Colonic mucosa (tissue), 4 donors: ENCODE data around the gene ATP23. TPM values are rescaled to one million over a fixed set of nuclear protein-coding genes. Genes with fewer than 3 reads are reported as not detected.

Source experiments
- DNase-seq: peaks from one replicate; pipeline ENCODE4 v3.0.0-alpha.2; 2020
- H3K27ac ChIP-seq: fragments of 200-600 bp; one replicate; pipeline ENCODE4 v1.8.0; 2021
- H3K27me3 ChIP-seq: fragments of 200-600 bp; one replicate; pipeline ENCODE4 v1.8.0; 2021
- H3K36me3 ChIP-seq: fragments of 200-600 bp; one replicate; pipeline ENCODE4 v1.8.0; 2021
- H3K4me1 ChIP-seq: fragments of 200-600 bp; one replicate; pipeline ENCODE4 v1.8.0; 2021; ENCODE audit warnings: mild to moderate bottlenecking
- H3K4me3 ChIP-seq: fragments of 200-600 bp; one replicate; pipeline ENCODE4 v1.8.0; 2021
- H3K9ac ChIP-seq, 2 donors: one replicate each; pipeline ENCODE4 v1.7.0; 2013; ENCODE audit warnings: control low read depth in 2 of 2, low read depth in 2 of 2, low read length in 2 of 2
- H3K9me3 ChIP-seq: fragments of 200-600 bp; one replicate; pipeline ENCODE4 v1.8.0; 2021
- intact Hi-C: fragments of 100-400 bp; cut with DNase I; formaldehyde crosslinking; loops from one replicate; pipeline ENCODE4 v1.14.1; 2022
- total RNA-seq, 2 donors: library from RNA; stranded (reverse); fragmentation: NEBNext Ultra II Directional in 1 of 2; extraction: Animal tissue kit (Norgen Biotek cat#: 25700) in 1 of 2; gene quantifications; one replicate each; pipeline ENCODE4 v1.2.1, GENCODE V29; 2021
- TF ChIP-seq, protein P1 (sequence below): fragments of 200-600 bp; IDR thresholded peaks from one replicate; pipeline ENCODE4 v1.8.0; 2022; ENCODE audit warnings: antibody characterized with exemption, mild to moderate bottlenecking
- donor health status: healthy.
- donor health status: DM: no; HTN: no; CAD: no.
- donor health status: DM: no; HTN: no; CAD: no.

ATP23 gene
- total RNA-seq, 2 donors from 2014 or later = 13.1 to 14.9 TPM

GRCh38 chr12:57943438-57944080 is 2.2 kb downstream of the ATP23 start:
- H3K4me3 ChIP-seq = no peak overlapping the region
- no peaks in the 10 kb centered on the region for H3K36me3 ChIP-seq
- H3K4me1 ChIP-seq = peaks cover 4% of the 10 kb centered on the region
- DNase-seq = no peak
- H3K27ac ChIP-seq = no peak overlapping the region
- TF ChIP-seq, protein P1, sequence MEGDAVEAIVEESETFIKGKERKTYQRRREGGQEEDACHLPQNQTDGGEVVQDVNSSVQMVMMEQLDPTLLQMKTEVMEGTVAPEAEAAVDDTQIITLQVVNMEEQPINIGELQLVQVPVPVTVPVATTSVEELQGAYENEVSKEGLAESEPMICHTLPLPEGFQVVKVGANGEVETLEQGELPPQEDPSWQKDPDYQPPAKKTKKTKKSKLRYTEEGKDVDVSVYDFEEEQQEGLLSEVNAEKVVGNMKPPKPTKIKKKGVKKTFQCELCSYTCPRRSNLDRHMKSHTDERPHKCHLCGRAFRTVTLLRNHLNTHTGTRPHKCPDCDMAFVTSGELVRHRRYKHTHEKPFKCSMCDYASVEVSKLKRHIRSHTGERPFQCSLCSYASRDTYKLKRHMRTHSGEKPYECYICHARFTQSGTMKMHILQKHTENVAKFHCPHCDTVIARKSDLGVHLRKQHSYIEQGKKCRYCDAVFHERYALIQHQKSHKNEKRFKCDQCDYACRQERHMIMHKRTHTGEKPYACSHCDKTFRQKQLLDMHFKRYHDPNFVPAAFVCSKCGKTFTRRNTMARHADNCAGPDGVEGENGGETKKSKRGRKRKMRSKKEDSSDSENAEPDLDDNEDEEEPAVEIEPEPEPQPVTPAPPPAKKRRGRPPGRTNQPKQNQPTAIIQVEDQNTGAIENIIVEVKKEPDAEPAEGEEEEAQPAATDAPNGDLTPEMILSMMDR = no peak
- intact Hi-C loops = no loop called here
- no peaks in the 10 kb centered on the region for H3K9me3 ChIP-seq
- H3K27me3 ChIP-seq = no peaks in the 10 kb centered on the region
- no peak overlapping the region for H3K9ac ChIP-seq

DNA sequence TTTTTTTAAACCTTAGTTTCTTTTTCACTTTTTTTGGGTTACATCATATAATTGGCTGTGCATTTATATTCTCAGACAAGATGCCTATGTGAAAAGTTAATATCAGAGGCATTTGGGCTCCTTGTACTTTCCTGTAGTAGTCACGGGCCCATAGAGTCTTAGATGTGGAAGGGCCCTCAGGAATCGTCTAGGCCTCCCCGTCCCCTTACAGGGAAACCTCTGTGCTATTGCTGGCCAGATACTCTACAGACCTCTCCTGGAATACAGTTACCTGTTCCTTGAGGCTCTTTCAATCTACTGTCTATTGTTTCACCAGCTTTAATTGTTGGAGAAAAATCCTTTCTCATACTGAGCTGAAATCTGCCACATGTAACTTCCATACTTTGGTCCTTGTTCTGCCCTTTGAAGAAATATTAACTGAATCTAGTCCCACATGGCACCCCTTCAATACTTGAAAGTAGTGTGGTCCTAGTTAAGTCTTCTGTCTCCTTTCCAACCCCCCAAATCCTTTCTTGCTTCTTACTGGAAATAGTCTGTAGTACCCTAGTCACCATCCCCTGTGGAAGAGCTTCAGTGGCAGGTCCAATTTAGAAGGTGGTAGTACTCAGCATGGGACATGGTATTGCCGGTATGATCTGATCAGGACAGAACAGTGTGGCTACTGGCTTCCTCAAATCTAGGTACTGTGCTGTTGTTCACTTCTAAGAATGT is 3.1 kb downstream of the ATP23 start:
- intact Hi-C loops = no loop called here
- H3K36me3 ChIP-seq = no peaks in the 10 kb centered on the region
- H3K4me3 ChIP-seq = no peak overlapping the region
- peaks cover 4% of the 10 kb centered on the region for H3K4me1 ChIP-seq
- H3K9me3 ChIP-seq = no peaks in the 10 kb centered on the region
- no peak overlapping the region for H3K9ac ChIP-seq
- H3K27ac ChIP-seq = no peak overlapping the region
- TF ChIP-seq, protein P1 = no peak
- H3K27me3 ChIP-seq = no peaks in the 10 kb centered on the region
- DNase-seq = no peak

DNA sequence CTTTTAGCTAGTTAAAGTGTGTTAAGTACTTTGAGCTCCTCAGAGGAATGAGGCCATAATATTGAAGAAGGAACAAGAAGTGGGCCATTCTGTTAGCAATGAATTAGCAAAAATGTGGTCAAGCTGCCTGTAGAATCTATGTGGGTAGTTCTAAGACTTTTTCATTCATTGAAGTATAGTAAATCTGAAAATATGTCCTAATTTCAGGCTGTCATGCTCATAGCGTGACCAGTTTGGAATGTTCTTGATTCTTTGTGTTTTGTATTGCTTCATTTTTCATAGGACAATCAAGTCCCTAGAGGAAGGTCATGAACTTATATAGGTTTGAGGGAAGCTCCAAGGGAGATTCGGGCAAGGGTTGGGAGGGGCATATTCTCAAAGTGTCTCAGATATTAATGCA is 11.4 kb downstream of the ATP23 start:
- Histone ChIP-seq H3K9me3 (no peaks in the 10 kb centered on the region), H3K9ac (no peak overlapping the region), H3K4me1 (no peaks in the 10 kb centered on the region), H3K27me3 (no peaks in the 10 kb centered on the region), H3K4me3 (no peak overlapping the region), H3K36me3 (no peaks in the 10 kb centered on the region), H3K27ac (no peak overlapping the region)
- DNase-seq = no peak
- intact Hi-C loops = no loop called here
- TF ChIP-seq, protein P1 = no peak

DNA sequence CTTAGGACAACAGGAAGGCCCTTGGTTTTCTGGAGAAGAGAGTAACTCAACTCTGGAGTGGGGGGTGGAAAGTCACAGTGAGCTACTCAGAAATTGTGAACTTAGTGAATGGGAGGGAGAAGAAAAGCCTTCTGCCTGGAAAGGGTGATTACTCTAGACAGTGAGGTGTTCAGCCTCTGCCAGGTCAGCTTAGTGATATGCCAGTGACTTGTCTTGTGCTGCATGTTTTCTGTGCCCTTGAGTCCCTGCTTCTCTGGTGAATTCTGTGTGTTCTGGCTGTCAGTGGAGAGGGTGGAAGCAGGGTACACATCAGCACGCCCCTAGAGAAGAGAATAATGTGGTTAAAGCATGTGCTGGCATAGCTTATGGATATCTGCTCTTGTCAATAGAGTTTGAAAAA is 13.4 kb downstream of the ATP23 start:
- DNase-seq = no peak

DNA sequence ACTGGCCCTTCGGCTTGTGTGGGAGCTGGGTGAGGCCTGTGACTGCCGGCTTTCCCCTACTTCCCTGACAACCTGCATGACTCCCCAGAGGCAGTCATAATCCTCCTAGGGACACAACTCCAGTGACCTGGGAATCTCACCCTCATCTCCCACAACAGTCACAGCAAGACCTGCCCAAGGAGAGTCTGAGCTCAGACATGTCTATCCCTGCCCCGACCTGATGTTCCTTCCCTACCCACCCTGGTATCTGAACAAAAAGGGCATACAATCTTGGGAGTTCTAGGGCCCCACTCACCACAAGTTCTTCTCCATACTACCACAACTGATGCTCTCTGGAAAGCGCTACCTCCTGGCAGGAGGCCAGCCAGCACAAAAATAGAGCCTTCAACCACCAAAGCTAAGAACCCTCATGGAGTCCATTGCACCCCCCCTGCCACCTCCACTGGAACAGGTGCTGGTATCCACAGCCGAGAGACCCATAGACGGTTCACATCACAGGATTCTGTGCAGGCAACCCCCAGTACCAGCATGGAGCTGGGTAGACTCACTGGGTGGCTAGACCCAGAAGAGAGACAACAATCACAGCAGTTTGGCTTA is 16.8 kb downstream of the ATP23 start:
- no peaks in the 10 kb centered on the region for H3K9me3 ChIP-seq
- intact Hi-C loops = no loop called here
- no peaks in the 10 kb centered on the region for H3K27me3 ChIP-seq

More for the DNA sequence above, 13.4 kb downstream of the ATP23 start:
- Histone ChIP-seq H3K4me1 (no peaks in the 10 kb centered on the region), H3K36me3 (no peaks in the 10 kb centered on the region), H3K27me3 (no peaks in the 10 kb centered on the region), H3K9me3 (no peaks in the 10 kb centered on the region), H3K9ac (no peak overlapping the region), H3K4me3 (no peak overlapping the region), H3K27ac (no peak overlapping the region)
- TF ChIP-seq, protein P1 = no peak
- intact Hi-C loops = no loop called here

More for the DNA sequence above, 16.8 kb downstream of the ATP23 start:
- no peak overlapping the region for H3K9ac ChIP-seq
- no peak for DNase-seq
- H3K4me1 ChIP-seq = no peaks in the 10 kb centered on the region
- no peak overlapping the region for H3K4me3 ChIP-seq
- H3K36me3 ChIP-seq = no peaks in the 10 kb centered on the region
- no peak overlapping the region for H3K27ac ChIP-seq
- TF ChIP-seq, protein P1 = no peak
